B cell (primary cell): ENCODE results near the gene KRTAP5-8. TPM values are rescaled to one million over a fixed set of nuclear protein-coding genes. Genes with fewer than 3 reads are reported as not detected.
"Not testable (repeated sequence)": the region's sequence is repeated elsewhere in the genome, so short reads cannot be mapped to it uniquely, and the experiment has no call there.

Source experiments
- ATAC-seq: fragments of 200-7000 bp; cut with Tn5 transposase; one replicate; pipeline ENCODE4 v1.10.0; 2021; ENCODE audit warnings: low read depth, mild to moderate bottlenecking, moderate number of reproducible peaks, moderate library complexity
- CTCF ChIA-PET: fragments of 350-600 bp; sonication (Branson Sonifier 250); formaldehyde crosslinking; loops from one replicate; lab custom pipeline; 2021; ENCODE audit warnings: antibody characterized with exemption, inconsistent platforms; lab: Charles Lee
- POLR2A ChIA-PET: fragments of 350-600 bp; sonication (Branson Sonifier 250); formaldehyde crosslinking; loops from one replicate; lab custom pipeline; 2021; ENCODE audit warnings: antibody characterized with exemption; lab: Charles Lee
- DNase-seq: peaks from one replicate; pipeline ENCODE4 v3.0.0; 2013
- H2AFZ ChIP-seq: 2 replicates; pipeline ENCODE4 v1.6.1; 2012; ENCODE audit warnings: mild to moderate bottlenecking, low read depth, low read length; ENCODE audit not compliant: insufficient read depth, poor library complexity, severe bottlenecking
- H3K27ac ChIP-seq, 2 donors: 1 replicate in 1 of 2; 2 replicates in 1 of 2; pipeline ENCODE4 v1.5.1; 2012 to 2013; ENCODE audit warnings: low read length in 2 of 2, mild to moderate bottlenecking in 2 of 2, moderate library complexity in 1 of 2
- H3K27me3 ChIP-seq, 4 experiments: fragments of 200-600 bp in 1 of 4; sonication (generic) in 1 of 4; replicated peaks in 1 of 4; 1 replicate in 2 of 4; 2 replicates in 2 of 4; pipeline versions ENCODE4 v1.6.1 to v1.7.0; 2013 to 2016; ENCODE audit warnings: low read length in 3 of 4, mild to moderate bottlenecking in 2 of 4, mixed read lengths in 1 of 4, moderate library complexity in 1 of 4; ENCODE audit not compliant: insufficient read depth in 4 of 4, control insufficient read depth in 3 of 4; ENCODE audit errors: control extremely low read depth in 1 of 4
- H3K36me3 ChIP-seq, 2 experiments: replicated peaks in 1 of 2; 1 replicate in 1 of 2; 2 replicates in 1 of 2; pipeline versions ENCODE4 v1.6.1 to v1.7.1; 2013; ENCODE audit warnings: low read length in 1 of 2; ENCODE audit not compliant: insufficient read depth in 2 of 2, control insufficient read depth in 1 of 2; ENCODE audit errors: control extremely low read depth in 1 of 2, extremely low read depth in 1 of 2
- H3K4me1 ChIP-seq, 2 donors: fragments of 200-600 bp in 1 of 2; sonication (generic) in 1 of 2; 1 replicate in 1 of 2; 2 replicates in 1 of 2; pipeline versions ENCODE4 v1.5.1 to v1.6.1; 2013 to 2017; ENCODE audit warnings: low read length in 2 of 2; ENCODE audit not compliant: control insufficient read depth in 2 of 2, insufficient read depth in 2 of 2
- H3K4me2 ChIP-seq: replicated peaks from 2 replicates; pipeline ENCODE3; 2012; ENCODE audit warnings: mild to moderate bottlenecking, low read depth, low read length; ENCODE audit not compliant: poor library complexity, severe bottlenecking
- H3K4me3 ChIP-seq, 5 experiments: fragments of 200-600 bp in 1 of 5; sonication (generic) in 1 of 5; 1 replicate in 3 of 5; 2 replicates in 2 of 5; pipeline versions ENCODE4 v1.5.1 to v1.7.0; 2011 to 2016; ENCODE audit warnings: low read length in 4 of 5, mild to moderate bottlenecking in 4 of 5, low read depth in 2 of 5, control low read depth in 1 of 5, moderate library complexity in 1 of 5; ENCODE audit not compliant: insufficient read depth in 1 of 5; ENCODE audit errors: control extremely low read depth in 1 of 5, extremely low read depth in 1 of 5
- H3K79me2 ChIP-seq: fragments of 200-600 bp; sonication (generic); one replicate; pipeline ENCODE4 v1.6.0; 2016; ENCODE audit warnings: low read length; ENCODE audit not compliant: control insufficient read depth, insufficient read depth
- H3K9ac ChIP-seq: fragments of 200-600 bp; sonication (generic); 2 replicates; pipeline ENCODE4 v1.6.1; 2017; ENCODE audit warnings: mild to moderate bottlenecking, low read length, moderate library complexity
- H3K9me3 ChIP-seq, 3 donors: one replicate each; pipeline versions ENCODE4 v1.6.1 to v1.7.1; 2013; ENCODE audit warnings: low read length in 2 of 3; ENCODE audit not compliant: control insufficient read depth in 2 of 3, insufficient read depth in 1 of 3; ENCODE audit errors: control extremely low read depth in 1 of 3
- H4K20me1 ChIP-seq: 2 replicates; pipeline ENCODE4 v1.6.0; 2012; ENCODE audit warnings: mild to moderate bottlenecking, low read length; ENCODE audit not compliant: insufficient read depth, control insufficient read depth, poor library complexity, severe bottlenecking
- H3K27ac Mint-ChIP-seq: one replicate; pipeline ENCODE4 v1.8.0; 2021; ENCODE audit warnings: mixed read lengths
- H3K27me3 Mint-ChIP-seq: one replicate; pipeline ENCODE4 v1.8.0; 2021; ENCODE audit warnings: mixed read lengths
- H3K4me1 Mint-ChIP-seq: one replicate; pipeline ENCODE4 v1.8.0; 2021; ENCODE audit warnings: mixed read lengths
- H3K4me3 Mint-ChIP-seq: one replicate; pipeline ENCODE4 v1.8.0; 2021; ENCODE audit warnings: mixed read lengths
- H3K9me3 Mint-ChIP-seq: one replicate; pipeline ENCODE4 v1.8.0; 2022; ENCODE audit warnings: mixed read lengths; ENCODE audit not compliant: insufficient read depth
- CTCF ChIP-seq: fragments of 200-600 bp; IDR thresholded peaks from one replicate; pipeline ENCODE4 v1.8.0; 2022; ENCODE audit warnings: antibody characterized with exemption, mild to moderate bottlenecking
- EZH2 ChIP-seq: IDR thresholded peaks from 2 replicates; pipeline ENCODE4 v1.6.1; 2012; ENCODE audit warnings: borderline replicate concordance, low read depth, mild to moderate bottlenecking, moderate library complexity, low read length; ENCODE audit not compliant: insufficient read depth, poor library complexity, severe bottlenecking
- WGBS: methylation state at CpG from one replicate; pipeline ENCODE4 v1.1.5; 2013; ENCODE audit warnings: missing lambda C conversion rate; ENCODE audit not compliant: insufficient coverage; 5-methylcytosine and 5-hydroxymethylcytosine counted together
- intact Hi-C: fragments of 100-400 bp; cut with micrococcal nuclease; formaldehyde crosslinking; loops from one replicate; pipeline ENCODE4 v1.10.0; 2022
- polyA plus RNA-seq: library from polyadenylated mRNA; depleted of rRNA; stranded (reverse); fragments of >200 nt; gene quantifications from 2 replicates; pipeline ENCODE4 v1.2.3, GENCODE V29; 2012
- total RNA-seq, 2 donors: library from RNA; stranded (reverse); fragments of 120-200 nt in 1 of 2; gene quantifications; 1 replicate in 1 of 2; 2 replicates in 1 of 2; pipeline versions ENCODE4 v1.2.3 to v1.2.4, GENCODE V29; 2013 to 2022

KRTAP5-8 gene
- total and polyA plus RNA-seq, 2 donors (not counting 1 experiment from before 2014, with no cell fraction given), result 0.10 to 0.49 TPM

GRCh38 chr11:71525938-71526495 lies 11.8 kb upstream of the KRTAP5-8 start:
- CTCF ChIA-PET, result interaction anchor here (0.8 kb wide), 1 partner anchor 19 kb away, joined by 3 read pairs; no protein-coding TSS in a partner anchor
- WGBS, result 82% methylated on average over 2 of the region's 2 CpGs
- POLR2A ChIA-PET, result no interaction called here
- H2AFZ ChIP-seq, result no peak overlapping the region
- DNase-seq (no peak), ATAC-seq (no peak)
- Mint-ChIP-seq H3K27ac (no peak overlapping the region), H3K27me3 (peaks cover 11% of the 10 kb centered on the region), H3K9me3 (peaks cover 6% of the 10 kb centered on the region), H3K4me3 (no peak overlapping the region), H3K4me1 (peaks cover 4% of the 10 kb centered on the region)
- H3K36me3 ChIP-seq, result no peaks in the 10 kb centered on the region
- no peak overlapping the region for H3K4me3 ChIP-seq
- intact Hi-C loops, result loop anchor here (1.0 kb wide), 1 partner anchor 37 kb away; no protein-coding TSS in a partner anchor
- H3K27me3 ChIP-seq, result peaks cover 0 to 3% (median 0%) of the 10 kb centered on the region in 4 experiments
- H3K9me3 ChIP-seq, result peaks cover 0 to 4% (median 0%) of the 10 kb centered on the region in 3 donors
- no peak overlapping the region for H3K27ac ChIP-seq
- no peak overlapping the region for H3K9ac ChIP-seq
- H3K4me2 ChIP-seq, result no peak overlapping the region
- TF ChIP-seq CTCF, result no peak
- TF ChIP-seq EZH2, result no peak
- H3K4me1 ChIP-seq, result no peaks in the 10 kb centered on the region
- no peaks in the 10 kb centered on the region for H4K20me1 ChIP-seq
- no peaks in the 10 kb centered on the region for H3K79me2 ChIP-seq

- WGBS, result 60% methylated on average over 7 of the region's 10 CpGs
These were observed 10.8 kb upstream of the KRTAP5-8 start, which contains the start of gene KRTAP5-7 for GRCh38 chr11:71526796-71527575. KRTAP5-7 (plus strand) TSS chr11:71527267; CDS start chr11:71527301, 34 bp downstream.

More at GRCh38 chr11:71526796-71527575, 10.8 kb upstream of the KRTAP5-8 start, which contains the start of gene KRTAP5-7:
- H3K27ac ChIP-seq, H3K79me2 ChIP-seq, ATAC-seq, H3K9me3 Mint-ChIP-seq, H3K27me3 ChIP-seq, H3K9ac ChIP-seq, CTCF ChIA-PET, H3K9me3 ChIP-seq, H3K27ac Mint-ChIP-seq, H3K4me1 Mint-ChIP-seq, H2AFZ ChIP-seq, H3K4me3 ChIP-seq, H3K36me3 ChIP-seq, POLR2A ChIA-PET, H4K20me1 ChIP-seq, H3K4me2 ChIP-seq, H3K4me3 Mint-ChIP-seq, DNase-seq, H3K4me1 ChIP-seq: not testable (repeated sequence)
- intact Hi-C loops, result loop anchor here (1.0 kb wide), 1 partner anchor 36 kb away; no protein-coding TSS in a partner anchor
- H3K27me3 Mint-ChIP-seq, result peaks cover 11% of the 10 kb centered on the region
